DMS79 (cell line): ENCODE measurements around the gene ITSN1.
"Not testable (repeated sequence)": the region's sequence is repeated elsewhere in the genome, so short reads cannot be mapped to it uniquely, and the experiment has no call there.

Experiments
- DNase-seq: peaks from one replicate; lab custom pipeline; 2025; lab: John Stamatoyannopoulos, UW

Gene ITSN1

DNA sequence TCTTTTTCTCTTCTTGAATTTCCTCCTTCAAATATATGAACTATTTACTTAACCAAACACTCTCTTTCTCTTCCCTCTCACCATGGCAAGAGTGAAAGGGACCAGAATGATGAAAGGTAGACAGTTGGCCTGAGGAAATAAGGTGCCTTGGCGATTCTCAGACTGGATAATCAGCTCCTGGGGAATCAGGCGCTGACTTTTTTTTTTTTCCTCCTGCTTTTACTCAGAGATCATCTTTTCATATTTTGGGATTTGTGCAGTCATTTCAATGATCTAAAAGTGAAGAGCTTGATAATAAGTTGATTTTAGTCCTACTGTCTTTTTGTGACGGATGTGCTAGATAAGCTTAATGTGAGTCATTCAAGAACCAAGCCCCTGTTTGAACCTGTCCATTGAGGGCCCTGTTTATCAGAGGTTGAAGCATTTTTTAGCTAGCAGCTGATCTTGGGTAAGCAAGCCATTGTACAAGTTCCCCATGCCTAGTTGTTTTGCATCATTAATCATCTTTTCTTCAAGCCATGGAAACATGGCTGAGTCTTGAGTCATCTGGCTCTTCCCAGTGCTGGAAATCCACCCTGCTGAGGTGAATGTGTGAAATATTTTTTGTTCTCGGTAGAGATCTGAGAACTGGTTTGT, 40.8 kb downstream of the ITSN1 start:
- DNase-seq: no peak

DNA sequence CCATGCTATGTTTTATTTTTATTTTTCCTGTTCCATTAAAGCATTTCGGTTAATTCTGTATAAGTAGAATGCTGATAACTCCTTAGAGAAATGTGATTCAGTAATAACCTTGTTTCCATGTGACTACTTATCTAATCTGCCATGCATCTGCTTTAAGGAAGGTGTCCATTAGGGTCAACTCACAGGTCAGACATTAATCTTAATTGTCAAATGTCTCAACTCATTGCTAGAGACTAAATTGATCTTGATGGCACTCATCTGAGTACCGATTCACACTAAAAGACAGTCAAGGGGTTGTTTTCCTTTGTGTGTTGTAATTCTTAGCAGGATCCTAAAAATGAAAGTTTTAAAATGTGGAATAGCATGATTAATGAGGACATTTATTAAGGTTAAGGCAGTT, 41.8 kb downstream of the ITSN1 start:
- no peak for DNase-seq

DNA sequence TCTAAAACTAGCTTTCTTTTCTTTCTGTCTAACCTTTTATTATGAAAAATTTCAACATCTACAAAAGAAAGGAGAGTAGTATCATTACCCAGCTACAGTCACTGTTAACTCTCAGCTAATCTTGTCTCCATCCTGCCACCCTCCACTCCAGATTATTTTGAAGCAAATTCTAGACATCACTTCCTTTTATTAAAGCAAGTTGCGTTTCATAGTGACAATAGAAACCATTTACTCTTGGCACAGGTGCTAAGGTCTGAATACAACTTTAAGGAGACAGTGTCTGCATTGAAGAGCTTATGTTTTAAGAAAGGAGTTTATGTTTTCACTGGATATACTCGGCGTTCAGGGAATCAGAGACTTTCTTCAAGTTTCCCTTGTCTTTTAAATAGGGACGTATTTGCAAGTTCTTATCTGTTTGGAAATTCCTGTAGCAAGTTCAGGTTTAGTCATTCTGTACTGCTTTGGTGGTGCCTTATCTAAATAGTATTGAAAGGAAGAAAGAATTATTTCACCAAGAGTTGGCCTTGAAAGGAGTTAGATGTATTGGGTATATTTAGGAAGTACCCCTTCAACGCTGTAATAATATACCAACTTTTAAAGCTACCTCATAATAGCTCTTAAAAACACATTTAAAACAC, 42.7 kb downstream of the ITSN1 start:
- no peak for DNase-seq

DNA sequence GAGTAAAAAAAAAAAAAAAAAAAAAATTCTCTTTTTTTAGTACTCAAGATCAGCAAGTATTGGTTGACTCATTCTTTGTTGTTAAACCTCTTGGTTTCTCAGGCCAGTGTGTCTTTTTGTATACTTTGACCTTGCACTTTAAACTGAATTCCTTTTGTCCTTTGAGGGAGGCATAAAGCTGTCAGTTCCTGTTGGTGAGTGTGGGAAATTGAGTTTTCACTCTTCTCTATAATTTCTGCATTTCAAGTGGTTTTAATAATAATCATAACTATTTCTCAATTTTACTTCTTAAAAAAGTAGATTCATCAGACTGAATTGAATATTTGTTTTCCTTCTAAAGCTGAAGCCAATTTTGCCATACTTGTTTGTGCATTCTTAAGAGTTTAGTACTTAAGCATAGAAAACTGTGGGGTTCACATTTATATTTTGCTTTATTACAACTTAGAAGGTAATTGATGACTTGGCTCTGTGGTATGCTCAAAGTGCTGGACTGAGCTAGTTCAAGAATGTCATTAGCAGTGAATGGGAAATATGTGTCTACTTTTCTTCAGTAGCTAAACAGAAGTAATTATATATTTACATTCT, 43.4 kb downstream of the ITSN1 start:
- no peak for DNase-seq

DNA sequence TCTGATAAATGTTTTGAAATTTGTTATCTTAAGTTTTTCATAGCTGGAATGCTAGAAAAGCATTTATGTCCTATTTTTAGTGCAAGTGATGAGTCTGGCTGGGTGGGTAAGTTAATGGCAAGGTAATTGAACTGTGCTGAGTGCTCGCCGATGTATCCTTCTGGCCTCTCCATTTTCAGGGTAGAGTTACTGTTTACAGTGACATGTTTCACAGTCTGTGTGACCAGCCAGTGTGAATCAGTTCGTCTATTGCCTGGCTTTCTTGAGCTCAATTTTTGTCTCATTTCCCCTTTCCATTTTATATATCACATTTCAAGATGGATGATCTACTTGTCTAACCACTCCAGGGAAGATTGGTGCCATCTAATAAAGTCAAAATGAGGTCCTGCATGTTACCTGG, 44.1 kb downstream of the ITSN1 start:
- no peak for DNase-seq

DNA sequence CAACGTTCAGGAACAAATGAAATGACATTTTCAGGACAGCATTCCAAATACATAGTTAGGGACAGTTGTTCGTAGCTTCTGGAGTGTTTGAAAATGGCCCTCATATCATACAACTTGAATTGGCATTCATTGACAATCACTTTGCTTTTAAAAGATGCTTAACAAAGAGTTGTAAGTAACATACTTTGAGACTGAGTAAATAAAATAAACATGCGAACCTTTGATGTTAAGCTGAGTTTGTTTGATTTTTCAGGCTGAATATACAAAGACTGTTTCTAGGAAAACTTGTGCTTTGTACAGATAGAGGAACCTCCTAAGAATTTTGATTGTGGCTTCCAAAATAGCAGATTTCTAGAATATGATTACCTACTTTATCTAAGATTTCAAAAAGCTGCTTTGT, 45.3 kb downstream of the ITSN1 start:
- no peak for DNase-seq

DNA sequence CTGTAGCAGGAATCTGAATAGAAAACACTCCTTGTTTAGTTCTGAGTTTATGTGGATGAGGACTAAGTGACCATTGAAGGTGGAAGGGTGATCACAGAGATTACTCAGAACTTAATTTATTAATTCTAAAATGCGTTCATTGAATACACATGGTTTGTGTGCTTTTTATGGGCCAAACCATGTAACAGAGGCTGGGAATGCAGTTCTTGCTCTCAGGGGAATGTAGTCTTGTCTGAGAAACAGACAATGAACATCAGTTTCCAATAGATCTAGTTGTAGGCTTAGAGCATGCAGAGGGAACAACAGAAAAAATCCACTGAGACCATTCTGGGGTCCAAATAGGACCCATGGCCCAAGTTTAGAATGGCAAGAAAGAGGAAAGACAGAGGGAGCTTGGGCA, 46.1 kb downstream of the ITSN1 start:
- DNase-seq: no peak

DNA sequence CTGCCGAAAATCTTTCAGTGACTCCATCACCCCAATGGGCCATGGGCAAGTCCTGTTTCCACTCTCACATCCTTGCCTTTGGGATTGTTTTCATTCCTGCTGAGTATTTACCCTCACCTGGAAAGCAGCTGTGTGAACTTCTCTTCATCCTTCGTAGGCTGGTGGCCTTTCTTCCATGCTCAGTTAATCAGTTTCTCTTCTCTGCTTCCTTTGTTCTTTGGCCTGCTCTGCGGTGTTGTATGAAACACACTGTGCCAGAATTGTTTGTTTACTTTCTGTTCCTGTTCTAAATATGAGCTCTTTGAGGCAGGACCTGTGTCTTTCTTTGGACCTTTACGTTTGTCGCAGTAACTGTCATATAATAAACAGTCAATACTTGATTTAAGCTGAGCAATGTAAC, 48.6 kb downstream of the ITSN1 start:
- no peak for DNase-seq

DNA sequence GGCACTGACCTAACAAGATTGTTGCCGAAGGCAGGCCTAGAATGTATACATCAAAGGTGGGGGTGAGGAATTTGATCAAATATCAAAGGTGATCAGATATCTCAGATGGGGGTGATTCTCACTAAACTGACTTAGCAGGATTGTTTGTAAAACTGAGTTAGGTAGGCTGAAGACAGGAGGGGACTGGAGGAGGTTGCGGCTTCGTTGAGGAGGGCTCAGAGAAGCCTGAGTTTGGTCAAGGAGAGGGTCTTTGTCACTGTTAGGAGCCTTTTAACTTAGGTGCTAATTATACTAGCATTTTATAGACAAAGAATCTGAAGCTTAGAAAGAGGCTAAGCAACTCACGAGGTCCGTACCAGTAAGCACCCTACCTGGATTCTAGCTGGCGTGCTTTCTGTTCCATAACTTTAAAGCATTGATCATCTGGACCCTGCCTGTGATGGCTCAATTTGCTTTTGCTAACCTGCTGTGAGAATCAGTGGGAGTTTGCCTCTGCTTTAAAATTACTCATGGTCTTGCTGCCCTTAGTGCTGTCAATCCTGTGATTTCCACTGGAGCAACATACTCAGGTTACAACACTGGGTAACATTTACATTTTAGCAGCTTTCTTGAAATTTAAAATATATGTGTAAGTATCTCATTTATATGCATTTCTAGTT, 49.8 kb downstream of the ITSN1 start:
- DNase-seq: no peak

DNA sequence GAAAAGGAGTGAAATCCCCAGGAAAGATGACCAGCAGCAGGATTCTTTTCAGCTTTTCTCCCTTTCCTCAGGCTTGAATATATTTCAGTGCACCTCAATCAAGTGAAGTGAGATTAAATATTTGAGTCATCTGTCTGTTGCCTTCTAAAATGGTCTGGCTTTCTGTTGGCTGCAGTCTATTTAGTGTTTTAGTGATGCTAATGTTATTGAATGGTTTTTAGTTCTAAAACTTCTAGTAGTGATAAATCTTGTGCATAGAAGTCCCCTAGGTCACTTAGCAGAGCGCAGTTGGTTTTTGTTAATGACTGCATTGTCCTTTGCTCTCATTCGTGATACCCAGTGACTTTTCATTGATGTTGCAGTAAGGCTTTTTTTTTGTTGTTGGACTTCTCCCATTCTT, 53.5 kb downstream of the ITSN1 start:
- DNase-seq: no peak

DNA sequence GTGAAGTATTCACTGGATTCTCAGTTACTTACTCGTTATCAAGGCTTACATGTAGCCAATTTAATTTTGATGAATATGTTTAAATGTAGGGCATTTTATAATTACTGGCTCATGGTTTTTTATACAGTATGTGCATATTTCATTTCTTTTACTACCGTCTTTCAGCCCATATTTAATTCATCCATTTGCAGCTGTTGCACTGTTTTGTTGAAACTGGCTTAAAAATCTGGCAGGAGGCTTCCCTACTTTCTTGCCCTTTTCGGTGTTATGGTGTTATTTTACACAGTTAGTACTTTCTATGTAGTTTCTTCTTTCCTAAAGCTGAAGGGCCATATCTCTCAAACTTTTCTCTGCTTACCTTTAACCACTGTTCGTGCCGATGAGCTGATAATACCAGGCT, 54.2 kb downstream of the ITSN1 start:
- no peak for DNase-seq

DNA sequence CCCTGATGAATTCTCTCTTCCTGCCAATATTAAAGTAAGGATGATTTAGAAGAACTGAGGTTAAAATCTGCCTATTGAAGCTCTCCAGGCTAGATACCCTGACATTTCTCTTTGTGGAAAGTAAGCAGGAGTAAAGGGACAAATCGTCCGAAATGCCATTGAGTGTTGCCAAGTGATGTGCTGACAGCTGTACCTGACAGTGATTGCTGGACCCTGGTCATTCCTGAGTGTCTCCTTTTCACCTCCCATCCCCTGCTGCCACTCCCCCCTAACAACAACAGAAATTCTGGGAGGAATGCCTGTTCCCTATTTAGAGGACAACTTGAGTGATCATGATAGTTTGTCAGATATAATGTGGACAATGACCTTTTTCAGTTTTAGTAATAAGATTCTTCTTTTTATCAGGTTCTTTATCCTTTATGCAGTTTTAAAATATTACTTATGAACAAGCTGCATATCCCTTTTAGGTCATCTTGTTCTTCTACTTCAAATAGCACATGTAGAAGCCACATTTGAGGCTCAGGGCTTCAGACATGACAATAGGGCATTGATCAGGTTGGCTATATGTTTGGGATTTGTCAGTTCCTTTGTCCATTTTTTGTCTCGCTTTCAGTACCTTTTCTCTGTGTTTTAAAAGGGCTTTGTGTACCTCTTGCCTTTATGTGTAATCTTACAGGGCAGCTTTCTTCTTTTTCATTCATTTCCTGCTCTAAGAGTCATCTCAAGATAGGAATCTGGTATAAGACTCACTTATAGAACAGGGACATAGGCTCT, 56.0 kb downstream of the ITSN1 start:
- DNase-seq: no peak

DNA sequence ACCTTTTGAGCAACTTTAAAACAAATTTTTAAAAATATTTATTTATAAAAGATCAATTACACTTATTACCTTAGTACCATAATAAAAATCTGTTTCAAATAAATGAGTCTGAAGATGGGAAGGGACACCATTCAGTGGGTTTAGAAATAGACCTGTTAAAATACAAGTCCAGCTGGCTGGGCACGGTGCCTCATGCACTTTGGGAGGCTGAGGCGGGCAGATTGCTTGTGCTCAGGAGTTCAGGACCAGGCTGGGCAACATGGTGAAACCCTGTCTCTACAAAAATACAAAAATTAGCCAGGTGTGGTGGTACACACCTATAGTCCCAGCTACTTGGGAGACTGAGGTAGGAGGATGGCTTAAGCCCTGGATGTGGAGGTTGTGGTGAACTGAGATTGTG, 57.0 kb downstream of the ITSN1 start:
- DNase-seq: no peak

DNA sequence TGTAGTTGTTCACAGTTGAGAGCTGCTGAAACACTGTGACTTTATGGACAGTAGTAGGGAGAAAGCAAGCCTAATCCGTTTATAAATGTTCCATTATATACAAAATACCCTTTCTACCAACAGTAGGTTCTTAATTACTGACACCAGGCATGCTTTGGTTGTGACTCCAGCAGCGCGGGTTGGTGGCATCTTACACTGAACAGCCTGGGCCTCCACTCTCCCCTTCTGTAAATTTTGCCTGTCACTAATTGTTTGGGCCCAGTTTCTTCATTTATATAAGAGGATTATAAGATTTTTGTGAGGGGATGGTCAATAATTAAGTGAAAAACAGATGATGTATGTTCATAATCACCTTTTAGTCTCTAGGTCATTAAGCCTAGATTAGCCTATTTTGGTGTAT, 58.2 kb downstream of the ITSN1 start:
- DNase-seq: no peak

DNA sequence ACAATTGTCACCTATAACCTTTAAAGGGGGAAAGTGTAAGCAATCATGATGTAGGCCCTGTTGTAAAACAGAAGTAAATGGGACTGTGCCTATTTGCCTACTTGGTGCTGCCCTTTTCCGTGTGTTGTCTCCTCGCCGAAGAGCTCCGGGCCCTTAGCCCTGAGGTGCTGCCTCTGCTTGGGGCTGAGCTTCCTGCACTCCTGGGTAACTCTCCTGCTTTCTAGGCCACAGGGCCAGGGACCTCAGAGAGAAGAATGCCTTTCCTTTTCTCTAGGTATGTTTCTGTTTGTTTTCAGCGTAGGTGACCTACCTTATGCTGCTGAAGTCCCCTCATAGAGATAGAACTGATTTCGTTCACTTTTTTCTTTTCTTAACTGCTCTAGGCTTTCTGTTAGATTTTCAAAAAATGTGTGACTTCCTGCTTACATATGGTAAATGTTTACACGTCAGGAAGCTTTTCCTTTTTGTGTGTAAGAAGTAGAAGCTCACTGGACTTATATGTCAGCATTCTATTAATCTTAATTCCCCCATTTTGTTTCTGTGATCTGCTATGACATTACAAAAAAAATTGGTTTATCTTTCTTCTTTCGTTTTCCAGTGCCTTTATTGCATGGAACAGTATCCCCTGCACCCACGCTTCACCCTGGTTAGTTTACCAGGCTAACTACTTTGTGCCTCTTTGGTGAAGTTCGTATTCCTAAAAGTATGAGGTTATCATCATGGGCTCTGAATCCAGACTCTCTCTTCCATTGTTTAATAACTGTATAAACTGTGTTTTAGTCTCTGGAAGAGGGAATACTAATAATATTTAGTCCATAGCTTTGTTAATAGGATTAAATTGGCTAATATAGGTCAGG, 61.7 kb downstream of the ITSN1 start:
- DNase-seq: no peak

DNA sequence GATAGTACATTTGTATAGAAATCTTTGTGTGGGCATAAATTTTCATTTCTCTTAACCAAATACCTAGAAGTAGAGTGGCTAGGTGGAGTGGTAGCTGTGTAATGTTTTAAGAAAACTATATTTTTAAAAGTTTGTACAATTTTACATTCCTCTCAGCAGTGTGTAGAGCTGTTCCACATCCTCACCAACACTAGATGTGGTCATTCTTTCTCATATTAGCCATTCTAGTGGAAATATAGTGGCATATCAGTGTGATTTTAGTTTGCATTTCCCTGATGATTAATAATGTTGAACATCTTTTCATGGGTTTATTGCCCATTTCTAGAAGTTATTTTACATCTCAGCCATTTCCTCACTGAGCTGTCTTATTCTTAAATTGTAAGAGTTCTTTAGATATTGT, 65.5 kb downstream of the ITSN1 start:
- DNase-seq: no peak

DNA sequence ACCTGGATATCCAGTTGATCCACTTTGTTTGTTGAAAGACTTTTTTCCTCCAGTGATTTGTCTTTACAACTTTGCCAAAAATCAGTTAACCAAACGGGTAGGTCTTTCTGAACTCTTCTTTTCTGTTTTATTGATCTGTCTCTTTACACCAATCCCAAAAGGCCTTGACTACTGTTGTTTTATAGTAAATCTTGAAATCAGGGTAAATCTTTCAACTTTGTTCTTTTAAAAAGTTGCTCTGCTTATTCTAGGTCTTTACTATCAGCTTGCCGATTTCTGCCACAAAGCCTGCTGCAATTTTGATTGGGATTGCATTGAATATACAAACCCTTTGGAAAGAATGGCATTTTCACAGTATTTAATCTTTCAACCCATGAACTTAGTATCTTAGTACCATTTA, 66.6 kb downstream of the ITSN1 start:
- no peak for DNase-seq

DNA sequence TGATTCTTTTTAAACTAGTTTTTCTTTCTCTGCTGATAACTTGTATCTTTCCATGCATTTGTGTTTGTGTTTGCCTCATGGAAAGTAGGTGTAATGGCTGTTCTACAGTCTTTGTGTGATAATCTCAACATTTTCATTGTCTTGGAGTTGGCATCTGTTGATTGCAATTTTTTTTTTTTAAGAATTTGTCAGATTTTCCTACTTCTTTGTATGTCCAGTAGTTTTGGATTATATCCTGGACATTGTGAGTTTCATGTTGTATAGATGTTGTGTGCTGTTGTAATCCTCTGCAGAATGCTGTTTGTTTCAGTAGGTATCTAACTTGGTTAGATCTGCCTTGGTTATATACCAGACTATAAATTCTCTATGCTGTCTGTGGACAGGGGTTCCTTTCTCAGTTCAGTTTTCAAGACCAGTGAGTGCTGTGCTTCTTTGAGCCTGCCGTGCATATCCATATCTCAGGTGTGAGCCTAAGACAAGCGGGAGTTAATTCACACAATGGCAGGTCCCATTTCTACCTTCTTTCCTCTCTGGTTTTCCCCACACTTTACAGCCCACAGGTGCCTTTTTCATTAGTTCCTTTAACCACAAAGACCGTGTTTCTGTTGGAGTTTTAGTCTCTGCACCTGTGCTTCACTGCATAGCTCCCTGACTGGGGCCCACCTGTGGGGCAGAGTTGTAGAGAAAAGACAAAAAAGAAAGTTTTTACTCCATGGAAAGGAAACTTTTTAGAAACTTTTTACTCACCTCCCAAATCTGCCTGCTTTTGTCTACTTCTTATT, 69.9 kb downstream of the ITSN1 start:
- no peak for DNase-seq

DNA sequence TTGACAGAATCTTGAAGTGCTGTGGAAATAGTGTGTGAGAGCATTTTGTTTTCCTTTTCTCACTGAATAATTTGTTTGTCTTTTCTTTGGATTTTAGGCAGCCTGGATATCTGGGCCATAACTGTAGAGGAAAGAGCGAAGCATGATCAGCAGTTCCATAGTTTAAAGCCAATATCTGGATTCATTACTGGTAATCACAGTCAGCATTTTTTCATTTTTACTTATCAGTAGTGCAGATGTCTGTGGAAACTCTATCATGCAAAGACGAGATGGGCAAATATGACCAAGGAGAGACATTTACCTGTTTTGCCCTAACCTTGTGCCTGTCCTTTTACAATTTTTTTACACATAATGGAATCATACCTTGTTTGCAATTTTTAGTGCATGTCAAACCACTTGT, 78.8 kb downstream of the ITSN1 start:
- DNase-seq: no peak

DNA sequence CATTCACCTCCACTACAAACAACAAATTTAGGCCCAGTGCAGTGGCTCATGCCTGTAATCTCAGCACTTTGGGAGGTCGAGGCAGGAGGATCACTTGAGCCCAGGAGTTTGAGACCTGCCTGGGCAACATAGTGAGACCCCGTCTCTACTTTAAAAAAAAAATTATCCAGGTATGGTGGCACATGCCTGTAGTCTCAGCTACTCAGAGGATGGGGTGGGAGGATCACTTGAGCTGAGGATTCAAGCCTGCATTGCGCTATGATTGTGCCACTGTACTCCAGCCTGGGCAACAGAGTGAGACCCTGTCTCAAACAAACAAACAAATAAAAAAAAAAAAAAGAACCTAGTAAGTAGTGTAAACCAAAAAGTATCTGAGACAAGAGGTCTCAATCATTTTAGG, 86.8 kb downstream of the ITSN1 start:
- not testable (repeated sequence) for DNase-seq

DNA sequence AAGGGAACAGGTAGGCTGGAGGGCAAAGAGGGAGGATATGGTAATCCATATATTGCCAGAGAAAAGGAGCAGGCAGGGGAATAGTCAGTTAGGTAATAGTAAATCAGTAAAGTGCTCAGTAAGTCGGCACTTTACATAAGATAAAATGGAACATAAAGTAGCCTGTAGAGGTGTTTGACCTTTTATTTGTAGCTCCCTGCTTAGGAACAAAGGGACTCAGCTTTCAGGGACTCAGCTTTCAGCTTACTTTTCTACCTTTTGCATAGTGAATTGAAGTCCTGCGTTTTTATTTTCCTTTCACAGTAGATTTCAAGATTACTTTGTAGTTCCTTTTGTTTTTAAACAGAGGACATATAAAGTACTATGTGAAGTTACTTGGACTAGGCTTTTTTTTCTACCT, 87.3 kb downstream of the ITSN1 start:
- no peak for DNase-seq
